AG04449 (cell line): ENCODE results near the gene MAPK8.

Source experiments
- CTCF ChIA-PET: fragments of 350-600 bp; formaldehyde crosslinking; extraction: SDS; loops from one replicate; lab custom pipeline; 2021; ENCODE audit warnings: antibody characterized with exemption; lab: Yijun Ruan, JAX
- POLR2A ChIA-PET: fragments of 400-600, 350-600 bp; formaldehyde crosslinking; extraction: SDS; loops from one replicate; lab custom pipeline; 2020; ENCODE audit warnings: antibody characterized with exemption, inconsistent platforms; lab: Yijun Ruan, JAX
- DNase-seq: peaks from one replicate; pipeline ENCODE4 v3.0.0-alpha.2; 2010; ENCODE audit warnings: low read depth, low spot score
- H3K4me3 ChIP-seq: 2 replicates; pipeline ENCODE4 v1.5.1; 2011; ENCODE audit warnings: low read depth, mild to moderate bottlenecking, control low read depth, low read length
- CTCF ChIP-seq: IDR thresholded peaks from one replicate; pipeline ENCODE4 v1.5.1; 2011; ENCODE audit warnings: mild to moderate bottlenecking, moderate library complexity, low read length, control low read depth, inconsistent platforms; ENCODE audit not compliant: insufficient read depth; ENCODE audit errors: missing control alignments

MAPK8 gene

GRCh38 chr10:48442090-48442808 lies 135.8 kb downstream of the MAPK8 start:
- ChIA-PET POLR2A (no interaction called here), CTCF (interaction anchor here (1.4 to 2.3 kb wide), 2 partner anchors 78 to 214 kb away, joined by 6 to 10 read pairs; no protein-coding TSS in a partner anchor)
- H3K4me3 ChIP-seq: no peak overlapping the region
- no peak for DNase-seq
- no peak for TF ChIP-seq CTCF

DNA sequence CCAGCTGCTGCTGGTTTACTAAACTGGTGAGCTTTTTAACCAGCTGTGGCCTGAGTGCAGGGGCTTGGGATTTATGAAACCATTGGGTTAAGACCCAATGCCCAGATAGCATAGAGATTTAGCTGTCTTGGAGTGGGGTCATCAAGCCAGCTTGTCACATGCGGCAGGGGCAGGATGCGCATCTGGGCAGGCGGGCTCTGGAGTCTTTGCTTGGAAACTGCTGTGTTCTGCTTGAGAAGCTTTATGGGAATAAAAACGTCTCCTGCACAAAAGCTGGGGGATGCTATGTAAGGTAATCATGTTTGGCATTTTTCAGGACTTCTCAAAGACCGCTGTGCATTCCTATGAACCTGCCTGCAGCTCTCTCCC lies 136.3 kb downstream of the MAPK8 start:
- ChIA-PET CTCF (interaction anchor here (1.4 to 2.3 kb wide), 2 partner anchors 79 to 214 kb away, joined by 6 to 10 read pairs; no protein-coding TSS in a partner anchor), POLR2A (no interaction called here)
- no peak for TF ChIP-seq CTCF
- no peak for DNase-seq
- no peak overlapping the region for H3K4me3 ChIP-seq

DNA sequence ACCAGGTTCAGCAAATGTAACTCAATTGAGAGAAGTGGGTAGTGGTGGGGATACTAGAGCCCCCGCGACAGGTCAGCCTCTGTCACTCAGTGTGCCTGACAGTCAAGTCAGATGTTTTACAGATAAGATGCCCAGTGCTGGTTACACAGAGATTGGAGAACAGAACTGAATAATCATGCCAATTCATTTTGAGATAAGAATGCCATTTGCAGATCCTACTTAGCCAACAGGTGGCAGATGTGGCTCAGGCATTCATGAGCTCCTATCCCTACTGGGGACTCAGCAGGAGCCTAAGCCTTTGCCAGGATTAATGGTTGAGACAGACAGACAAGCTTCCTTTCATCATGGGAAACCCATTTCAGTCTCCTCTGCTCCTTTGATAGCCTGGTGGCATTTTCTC lies 137.8 kb downstream of the MAPK8 start:
- ChIA-PET CTCF (interaction anchor here (0.8 to 2.5 kb wide), 9 partner anchors 10 to 214 kb away, joined by 3 to 15 read pairs (median 6); no protein-coding TSS in a partner anchor), POLR2A (no interaction called here)
- DNase-seq: no peak
- H3K4me3 ChIP-seq: no peak overlapping the region
- TF ChIP-seq CTCF: peak; percentile 26

GRCh38 chr10:48444861-48445841 lies 138.7 kb downstream of the MAPK8 start:
- CTCF ChIA-PET: interaction anchor here (0.8 to 2.5 kb wide), 10 partner anchors 9 to 213 kb away, joined by 3 to 15 read pairs (median 5); no protein-coding TSS in a partner anchor
- POLR2A ChIA-PET: no interaction called here

GRCh38 chr10:48445932-48446331 lies 139.5 kb downstream of the MAPK8 start:
- TF ChIP-seq CTCF: no peak
- no peak for DNase-seq
- no peak overlapping the region for H3K4me3 ChIP-seq
- ChIA-PET POLR2A (no interaction called here), CTCF (interaction anchor here (0.9 to 2.5 kb wide), 7 partner anchors 9 to 212 kb away, joined by 3 to 15 read pairs (median 3); no protein-coding TSS in a partner anchor)

More at GRCh38 chr10:48444861-48445841, 138.7 kb downstream of the MAPK8 start:
- no peak for TF ChIP-seq CTCF
- no peak for DNase-seq
- H3K4me3 ChIP-seq: no peak overlapping the region
